ENCODE data around the gene ACTR1B.
A peak's percentile ranks its signal among the peaks of the same experiment; 100 is the strongest.
"Not testable (repeated sequence)": the region's sequence is repeated elsewhere in the genome, so short reads cannot be mapped to it uniquely, and the experiment has no call there.

The ACTR1B gene
- 104 to 125 reads per million in 2 experiments for total RNA-seq

- DNase-seq (ENCODE audit: low read depth), result peak; percentile 97
Observed at GRCh38 chr2:97663962-97664635, at the start of gene ACTR1B. Gene ACTR1B (minus strand): TSS chr2:97664044. CDS start chr2:97663890, 154 bp downstream.

DNA sequence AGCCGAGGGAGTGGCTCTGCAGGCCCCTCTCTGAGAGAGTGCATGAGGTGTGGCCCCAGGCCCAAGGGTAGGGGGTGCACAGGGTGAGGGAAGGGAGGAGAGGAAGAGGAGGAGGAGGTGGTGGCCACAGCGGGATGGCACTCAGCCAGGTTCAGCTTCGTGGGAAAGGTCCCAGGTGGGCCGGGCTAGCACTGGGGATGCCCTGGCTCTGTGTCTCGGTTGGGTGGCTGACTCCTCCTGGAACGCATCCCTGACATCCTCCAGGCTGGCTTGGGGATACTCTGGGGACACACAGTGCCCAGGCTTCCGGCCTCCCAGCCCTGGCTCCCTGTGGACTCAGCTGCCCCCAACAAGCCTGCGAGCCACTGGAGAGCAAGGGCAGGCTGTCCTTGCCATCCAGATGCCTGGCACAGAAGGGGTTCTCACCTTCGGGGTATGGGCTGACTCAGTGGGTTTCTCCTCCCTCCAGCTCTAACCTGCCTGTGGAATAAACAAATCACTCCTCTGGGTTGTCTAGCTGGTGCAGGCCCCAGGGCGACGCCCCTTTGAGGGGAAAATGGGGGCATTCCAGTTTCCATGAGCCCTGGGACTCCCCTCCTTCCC lies 49.0 kb upstream of the ACTR1B start:
- DNase-seq (ENCODE audit: low read depth), result peak; percentile 24

- DNase-seq (ENCODE audit: low read depth), result not testable (repeated sequence)
Observed at GRCh38 chr2:97712175-97712574, 48.3 kb upstream of the ACTR1B start.

DNA sequence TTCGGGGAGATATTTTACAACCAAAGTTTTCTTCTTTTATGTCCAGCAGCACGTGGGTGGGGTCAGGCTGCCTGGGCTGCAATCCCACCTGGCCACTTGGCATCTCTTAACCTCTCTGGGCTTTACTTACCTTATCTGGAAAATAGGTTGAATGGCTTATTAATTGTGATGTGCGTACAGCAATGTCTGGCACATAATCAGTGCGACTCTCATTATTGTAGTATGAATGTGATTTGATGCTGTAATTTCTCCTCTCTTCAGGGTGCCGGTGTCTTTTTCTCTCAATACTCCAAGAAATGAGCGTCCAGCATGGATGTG lies 47.5 kb upstream of the ACTR1B start:
- no peak for DNase-seq (ENCODE audit: low read depth)

- no peak for DNase-seq (ENCODE audit: low read depth)
Observed at GRCh38 chr2:97708608-97709007, 44.8 kb upstream of the ACTR1B start.

DNA sequence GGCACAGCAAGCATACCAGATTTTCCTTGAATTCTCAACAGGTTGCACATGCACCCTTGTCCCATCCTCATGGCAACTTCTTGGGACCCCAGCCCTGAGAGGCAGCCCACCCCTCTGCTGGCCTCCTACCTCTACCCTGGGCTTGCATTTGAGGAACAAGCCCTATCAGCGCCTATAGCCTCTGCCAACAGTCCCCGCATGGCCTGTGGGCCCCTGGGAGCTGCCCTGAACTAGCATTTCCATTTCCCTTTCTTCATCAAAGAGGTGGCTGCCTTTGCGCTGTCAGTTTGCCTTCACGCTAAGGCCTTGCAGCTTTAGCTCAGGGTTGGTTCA lies 44.2 kb upstream of the ACTR1B start:
- DNase-seq (ENCODE audit: low read depth), result no peak

- DNase-seq (ENCODE audit: low read depth), result no peak
Observed at GRCh38 chr2:97707362-97708047, 43.7 kb upstream of the ACTR1B start.

GRCh38 chr2:97706708-97707345 lies 43.0 kb upstream of the ACTR1B start:
- no peak for DNase-seq (ENCODE audit: low read depth)

DNA sequence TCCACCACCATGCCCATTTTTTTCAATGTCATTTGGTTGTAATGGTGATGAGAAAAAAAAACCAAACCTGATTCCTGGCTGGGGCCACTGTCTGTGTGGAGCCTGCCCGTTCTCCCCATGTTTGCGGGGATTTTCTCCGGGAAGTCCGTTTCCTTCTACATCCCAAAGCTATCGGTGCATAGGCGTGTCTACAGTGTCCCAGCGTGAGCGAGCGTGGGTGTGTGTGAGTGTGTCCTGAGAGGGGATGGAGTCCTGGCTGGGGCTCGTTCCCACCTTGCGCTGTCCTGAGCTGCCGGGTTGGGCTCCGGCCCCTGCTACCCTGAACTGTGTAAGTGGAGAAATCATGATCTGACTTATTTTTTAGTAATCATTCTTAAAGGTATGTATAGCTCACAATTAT lies 42.3 kb upstream of the ACTR1B start:
- no peak for DNase-seq (ENCODE audit: low read depth)

- no peak for DNase-seq (ENCODE audit: low read depth)
Observed at GRCh38 chr2:97704989-97705388, 41.1 kb upstream of the ACTR1B start.

DNA sequence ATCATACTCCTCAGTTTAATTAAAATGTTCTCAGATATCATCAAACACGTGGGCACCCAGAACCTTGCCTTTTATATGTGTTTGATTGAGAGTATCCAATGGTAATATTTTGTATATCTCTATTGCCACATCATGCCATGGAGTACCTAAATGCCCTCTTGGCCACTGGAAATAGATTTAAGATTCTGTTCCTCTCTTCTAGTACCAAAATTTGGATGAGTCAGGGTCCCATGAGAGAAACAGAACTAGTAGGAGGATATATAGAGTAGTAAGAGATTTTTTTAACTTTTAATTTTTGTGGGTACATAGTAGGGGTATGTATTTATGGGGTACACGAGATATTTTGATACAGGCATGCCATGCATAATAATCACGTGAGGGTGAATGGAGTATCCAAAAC lies 39.9 kb upstream of the ACTR1B start:
- DNase-seq (ENCODE audit: low read depth), result no peak

DNA sequence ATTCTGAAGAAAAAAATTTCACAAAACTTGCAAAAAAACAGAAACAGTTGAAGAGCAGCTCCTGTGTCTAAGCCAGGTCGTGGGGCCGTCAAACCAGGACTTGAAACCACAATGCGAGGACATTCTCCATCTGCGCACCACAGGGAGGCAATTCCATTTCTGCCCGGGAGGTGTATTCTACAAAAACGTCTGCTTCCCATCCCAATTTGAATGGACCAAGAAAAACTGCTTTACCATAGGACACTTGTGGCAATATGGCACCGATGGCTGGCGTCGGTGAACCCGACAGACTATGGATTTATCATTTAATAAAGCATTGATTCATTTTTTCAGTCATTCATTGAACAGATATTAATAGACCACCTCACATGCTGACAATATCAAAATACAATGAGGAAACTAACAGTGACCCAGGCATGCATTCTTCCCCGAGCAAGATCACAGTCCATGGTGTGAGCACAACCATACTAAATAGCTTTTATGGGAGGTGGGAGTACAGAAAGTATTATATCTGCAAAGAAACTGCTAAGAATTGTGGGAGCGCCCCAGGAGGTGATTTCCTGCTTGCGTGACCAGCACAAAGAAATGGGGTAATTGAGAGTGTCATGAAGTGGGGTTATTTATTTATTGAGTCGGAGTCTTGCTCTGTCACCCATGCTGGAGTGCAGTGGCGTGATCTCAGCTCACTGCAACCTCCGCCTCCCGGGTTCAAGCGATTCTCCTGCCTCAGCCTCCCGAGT lies 39.1 kb upstream of the ACTR1B start:
- no peak for DNase-seq (ENCODE audit: low read depth)

- no peak for DNase-seq (ENCODE audit: low read depth)
Observed at GRCh38 chr2:97701851-97702465, 38.1 kb upstream of the ACTR1B start.

DNA sequence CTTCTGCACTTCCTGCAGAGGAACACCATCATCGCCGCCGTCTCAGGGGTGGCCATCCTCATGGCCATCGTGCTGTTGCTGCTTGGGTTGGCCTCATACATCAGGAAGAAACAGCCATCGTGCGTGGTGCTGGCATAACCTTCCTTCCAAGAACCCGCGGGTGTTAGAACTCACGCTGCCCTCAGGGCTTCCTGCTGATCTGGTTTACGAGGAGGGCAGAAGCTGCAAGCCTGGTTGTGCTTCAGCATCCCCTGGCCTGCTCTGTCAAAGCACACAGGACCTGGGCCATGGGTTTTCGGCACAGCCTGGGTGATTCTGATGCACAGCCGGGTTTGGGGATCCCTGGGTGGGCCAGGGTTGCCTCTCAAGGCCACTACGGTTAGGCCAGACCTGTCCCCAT lies 37.3 kb upstream of the ACTR1B start:
- no peak for DNase-seq (ENCODE audit: low read depth)

DNA sequence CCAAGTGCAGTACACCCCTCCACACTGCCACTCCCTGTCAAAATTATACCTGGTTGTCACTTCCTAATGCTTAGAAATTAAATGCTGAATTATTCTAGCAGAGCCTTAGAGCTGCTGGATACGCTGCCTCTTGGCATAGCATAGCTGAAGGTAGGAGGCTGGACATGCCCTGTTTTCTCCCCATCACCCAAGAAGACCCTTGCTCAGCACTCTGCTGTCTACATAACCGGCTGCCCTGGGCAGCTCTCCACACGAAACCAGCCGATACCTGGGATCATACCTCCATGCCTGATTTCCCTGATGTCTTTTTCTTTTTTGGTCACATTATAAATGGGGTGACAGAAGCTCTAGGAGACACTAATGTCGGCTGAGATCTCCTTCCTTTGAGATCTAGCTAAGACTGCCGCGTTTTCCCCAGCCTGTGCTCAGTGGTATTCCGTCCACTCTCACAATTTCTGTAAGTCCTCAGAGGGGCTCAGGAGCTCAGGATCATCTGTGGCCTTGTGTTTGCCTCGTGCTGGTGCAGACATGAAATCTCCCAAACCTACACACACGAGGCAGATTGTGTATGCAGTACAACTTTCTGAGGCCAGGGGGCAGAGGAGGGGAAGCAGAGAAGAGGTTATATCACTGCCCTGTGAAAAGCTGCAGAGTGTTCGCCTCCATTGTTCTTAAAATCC lies 36.1 kb upstream of the ACTR1B start:
- DNase-seq (ENCODE audit: low read depth), result peak; percentile 40

DNA sequence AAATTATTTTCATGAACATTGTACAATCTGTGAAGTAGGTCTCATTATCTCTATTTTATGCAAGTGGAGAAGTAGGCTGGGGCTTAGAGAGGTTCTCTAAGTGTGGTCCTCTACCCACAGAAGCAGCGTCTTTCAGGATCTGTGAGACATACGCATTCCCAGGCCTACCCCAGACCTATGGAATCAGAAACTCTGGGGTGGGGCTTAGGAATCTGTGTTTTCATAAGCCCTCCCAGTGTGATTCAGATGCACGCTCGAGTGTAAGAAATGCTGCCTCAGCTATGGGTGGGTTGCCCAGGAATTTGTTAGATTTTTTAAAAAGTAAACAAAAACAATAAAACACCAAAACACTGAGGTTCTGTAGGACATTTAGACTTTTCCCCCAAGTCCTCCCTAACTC lies 34.7 kb upstream of the ACTR1B start:
- no peak for DNase-seq (ENCODE audit: low read depth)

DNA sequence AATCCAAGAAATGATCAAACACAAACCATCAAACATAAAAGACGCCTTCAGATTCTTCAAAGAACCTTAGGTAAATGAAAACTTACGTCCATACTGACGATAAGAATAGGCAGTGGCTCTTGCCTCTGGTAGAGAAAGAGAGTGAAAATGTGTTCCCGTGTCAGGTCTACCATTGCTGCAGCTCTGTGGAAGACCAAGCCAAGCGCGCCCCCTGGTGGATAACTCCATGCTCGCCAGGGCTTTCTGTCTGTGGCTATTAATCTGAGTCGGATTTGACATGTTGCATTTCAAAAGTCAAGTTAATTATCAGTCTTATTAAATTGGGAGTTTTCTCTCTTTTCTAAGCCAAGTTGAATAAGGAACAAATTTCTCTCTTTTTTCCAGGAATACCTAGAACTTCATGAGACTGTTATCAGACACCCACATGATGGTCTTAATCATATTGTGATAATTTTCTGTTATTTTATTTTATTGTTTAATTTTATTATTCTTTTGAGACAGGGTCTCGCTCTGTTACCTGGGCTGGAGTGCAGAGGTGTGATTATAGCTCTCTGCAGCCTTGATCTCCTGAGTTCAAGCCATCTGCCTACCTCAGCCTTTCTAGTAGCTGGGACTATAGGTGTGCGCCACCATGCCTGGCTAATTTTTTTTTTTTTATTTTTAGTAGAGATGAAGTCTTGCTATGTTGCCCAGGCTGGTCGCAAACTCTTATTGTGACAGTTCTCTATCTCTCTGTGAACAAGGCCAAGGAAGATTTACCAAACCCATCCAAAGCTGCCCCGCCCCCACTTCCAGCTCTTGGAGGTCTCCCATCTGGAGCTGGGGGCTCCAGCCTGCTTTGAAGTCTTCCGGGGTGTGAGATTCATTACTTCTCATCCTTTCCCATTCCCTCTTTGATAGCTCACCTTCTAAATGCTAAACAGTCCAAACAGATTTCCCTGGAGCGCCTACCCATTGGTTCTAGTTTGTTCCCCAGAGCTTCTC lies 33.7 kb upstream of the ACTR1B start:
- peak; percentile 87 for DNase-seq (ENCODE audit: low read depth)

GRCh38 chr2:97695744-97696143 lies 31.9 kb upstream of the ACTR1B start:
- no peak for DNase-seq (ENCODE audit: low read depth)

- no peak for DNase-seq (ENCODE audit: low read depth)
Observed at GRCh38 chr2:97693476-97693875, 29.6 kb upstream of the ACTR1B start.

DNA sequence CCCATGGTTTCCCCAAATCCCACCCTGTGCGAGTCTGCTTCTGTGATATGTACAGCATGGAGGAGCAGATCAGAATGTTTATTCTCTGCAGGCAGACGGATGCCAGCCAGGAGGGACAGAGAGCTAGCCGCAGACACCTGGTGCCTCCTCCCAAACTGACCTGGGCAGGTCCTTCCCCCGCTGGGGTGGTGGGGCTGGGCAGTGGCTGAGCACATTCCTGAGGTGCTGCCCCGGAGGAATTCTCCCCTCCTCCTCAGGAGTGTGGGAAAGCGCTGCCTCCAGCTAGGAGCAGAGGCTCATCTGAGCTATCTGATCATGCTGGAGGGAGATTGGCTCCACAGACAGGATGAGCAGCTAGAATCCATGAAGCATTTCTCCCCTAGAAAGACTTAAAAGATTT lies 27.3 kb upstream of the ACTR1B start:
- DNase-seq (ENCODE audit: low read depth), result no peak

Data from T follicular helper cell (primary cell).